Measurements from ENCODE around the gene ZNF213. TPM values are rescaled to one million over a fixed set of nuclear protein-coding genes. Genes with fewer than 3 reads are reported as not detected.

The ZNF213 gene
- total RNA-seq, 6 experiments from 2014 or later, result 1.3 to 4.4 (median 1.7) TPM

DNA sequence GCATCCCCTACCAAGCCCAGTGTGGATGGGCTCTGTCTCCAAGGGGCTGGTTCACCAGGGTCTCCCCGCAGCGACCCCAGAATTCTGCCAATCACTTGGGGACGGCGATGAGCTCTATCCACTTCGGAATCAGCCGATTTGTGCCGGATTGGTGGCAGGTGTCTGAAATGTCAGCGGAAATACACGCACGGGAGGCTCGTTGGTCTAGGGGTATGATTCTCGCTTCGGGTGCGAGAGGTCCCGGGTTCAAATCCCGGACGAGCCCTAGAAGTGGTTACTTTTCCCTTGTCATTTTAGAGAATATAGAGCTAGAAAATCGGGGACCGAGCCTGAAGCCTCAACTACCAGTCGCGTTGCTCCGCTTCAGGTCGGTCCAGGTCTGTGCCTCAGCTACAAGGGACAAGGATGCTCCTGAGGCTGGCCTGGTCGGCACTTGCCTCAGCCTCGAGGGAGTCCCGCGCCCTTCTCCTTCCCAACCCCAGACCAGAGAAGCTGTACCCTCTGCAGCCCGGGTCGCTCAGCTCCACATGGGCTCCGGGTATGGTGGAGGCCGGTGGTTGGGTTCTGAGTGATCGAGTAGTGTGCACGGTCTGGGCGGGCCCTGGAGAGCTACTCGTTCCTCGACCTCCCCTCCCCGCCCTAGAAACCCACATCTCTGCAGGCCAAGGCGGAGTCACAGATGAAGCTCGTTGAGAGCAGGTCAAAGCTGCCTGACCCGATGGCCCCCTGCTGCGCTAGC lies 37.2 kb downstream of the ZNF213 start:
- H3K4me3 ChIP-seq, result no peak overlapping the region
- 6% methylated on average over 20 of the region's 41 CpGs for WGBS (ENCODE audit: insufficient coverage, low coverage, low lambda C conversion rate, missing lambda C conversion rate)
- H3K9me3 ChIP-seq, result no peaks in the 10 kb centered on the region
- intact Hi-C loops (cut with DNase I), result no loop called here
- ATAC-seq (peak in 1 of 4 donors; percentile 38), DNase-seq (peak in 1 of 3 donors; percentile 37)
- no peak overlapping the region for H3K27ac ChIP-seq
- peaks cover 13 to 58% of the 10 kb centered on the region in 2 donors for H3K27me3 ChIP-seq
- H3K4me1 ChIP-seq, result peaks cover 0 to 10% (median 0%) of the 10 kb centered on the region in 4 donors
- no peak for TF ChIP-seq POLR2A (IDR thresholded peaks at IDR 0.05)
- TF ChIP-seq, protein P1, sequence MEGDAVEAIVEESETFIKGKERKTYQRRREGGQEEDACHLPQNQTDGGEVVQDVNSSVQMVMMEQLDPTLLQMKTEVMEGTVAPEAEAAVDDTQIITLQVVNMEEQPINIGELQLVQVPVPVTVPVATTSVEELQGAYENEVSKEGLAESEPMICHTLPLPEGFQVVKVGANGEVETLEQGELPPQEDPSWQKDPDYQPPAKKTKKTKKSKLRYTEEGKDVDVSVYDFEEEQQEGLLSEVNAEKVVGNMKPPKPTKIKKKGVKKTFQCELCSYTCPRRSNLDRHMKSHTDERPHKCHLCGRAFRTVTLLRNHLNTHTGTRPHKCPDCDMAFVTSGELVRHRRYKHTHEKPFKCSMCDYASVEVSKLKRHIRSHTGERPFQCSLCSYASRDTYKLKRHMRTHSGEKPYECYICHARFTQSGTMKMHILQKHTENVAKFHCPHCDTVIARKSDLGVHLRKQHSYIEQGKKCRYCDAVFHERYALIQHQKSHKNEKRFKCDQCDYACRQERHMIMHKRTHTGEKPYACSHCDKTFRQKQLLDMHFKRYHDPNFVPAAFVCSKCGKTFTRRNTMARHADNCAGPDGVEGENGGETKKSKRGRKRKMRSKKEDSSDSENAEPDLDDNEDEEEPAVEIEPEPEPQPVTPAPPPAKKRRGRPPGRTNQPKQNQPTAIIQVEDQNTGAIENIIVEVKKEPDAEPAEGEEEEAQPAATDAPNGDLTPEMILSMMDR (IDR thresholded peaks at IDR 0.05), result no peak
- H3K36me3 ChIP-seq, result no peaks in the 10 kb centered on the region

DNA sequence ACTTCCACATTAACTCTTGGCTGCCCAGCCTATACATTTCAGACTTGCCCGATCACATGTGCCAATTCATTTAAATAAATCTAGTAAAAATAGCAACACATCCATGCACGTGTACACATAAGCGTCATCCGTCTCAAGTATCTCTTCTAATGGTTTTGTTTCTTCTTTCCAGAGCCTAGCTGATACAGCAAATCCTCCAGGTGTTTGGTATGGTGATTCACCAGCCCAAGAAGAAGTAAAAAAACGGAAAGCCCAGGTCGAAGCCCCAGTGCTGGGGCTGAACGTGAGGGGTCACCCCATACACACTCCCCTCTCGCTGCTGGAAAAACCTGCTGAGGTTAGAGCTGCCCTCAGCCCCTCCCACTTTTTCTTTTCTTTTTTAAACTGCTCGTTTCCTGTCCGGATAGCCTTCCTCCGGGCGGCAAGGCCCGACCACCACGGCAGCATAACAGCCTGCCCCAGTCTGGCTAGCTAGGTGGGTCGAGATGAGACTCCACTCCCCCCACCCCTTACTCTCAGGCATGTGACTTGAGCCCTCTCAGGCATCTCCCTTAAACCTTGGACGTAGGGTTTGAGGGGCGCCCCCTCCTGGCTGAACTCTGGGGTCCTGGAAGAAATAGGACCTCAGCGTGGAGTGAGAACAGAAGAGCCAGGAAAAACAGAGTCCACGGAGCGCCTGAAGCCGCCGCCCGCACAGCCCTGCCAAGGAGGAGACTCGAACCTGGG lies 39.2 kb downstream of the ZNF213 start:
- H3K4me1 ChIP-seq, result peaks cover 0 to 10% (median 0%) of the 10 kb centered on the region in 4 donors
- DNase-seq (peak in 1 of 3 donors; percentile 10), ATAC-seq (no peak)
- no peaks in the 10 kb centered on the region for H3K36me3 ChIP-seq
- peaks cover 13 to 58% of the 10 kb centered on the region in 2 donors for H3K27me3 ChIP-seq
- no peak overlapping the region for H3K4me3 ChIP-seq
- WGBS (ENCODE audit: insufficient coverage, low coverage, low lambda C conversion rate, missing lambda C conversion rate), result 4% methylated on average over 22 of the region's 24 CpGs
- no peak overlapping the region for H3K27ac ChIP-seq
- TF ChIP-seq, protein P1 (IDR thresholded peaks at IDR 0.05), result no peak
- no peak for TF ChIP-seq POLR2A (IDR thresholded peaks at IDR 0.05)
- intact Hi-C loops (cut with DNase I), result no loop called here
- no peaks in the 10 kb centered on the region for H3K9me3 ChIP-seq

DNA sequence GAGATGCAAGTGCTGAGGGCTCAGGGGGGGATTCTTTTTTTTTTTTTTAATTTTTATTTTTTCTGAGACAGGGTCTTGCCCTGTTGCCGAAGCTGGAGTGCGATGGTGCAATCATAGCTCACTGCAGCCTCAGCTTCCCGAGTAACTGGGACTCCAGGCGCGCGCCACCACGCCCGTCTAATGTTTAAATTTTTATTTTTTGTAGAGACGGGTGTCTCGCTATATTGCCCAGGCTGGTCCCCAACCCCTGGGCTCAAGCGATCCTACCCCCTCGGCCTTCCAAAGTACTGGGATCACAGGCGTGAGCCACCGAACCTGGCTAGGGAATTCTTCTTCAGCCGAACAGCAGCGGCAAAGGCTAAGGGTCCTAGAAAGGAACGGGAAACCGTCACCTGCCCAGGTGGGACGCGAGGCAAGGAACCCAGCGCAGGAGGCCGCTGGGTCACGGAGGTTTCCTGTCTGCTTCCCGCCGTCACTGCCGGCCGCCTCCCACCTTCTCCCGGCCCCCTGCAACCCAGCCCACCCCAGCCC lies 39.9 kb downstream of the ZNF213 start:
- H3K4me1 ChIP-seq, result peaks cover 0 to 10% (median 0%) of the 10 kb centered on the region in 4 donors
- H3K9me3 ChIP-seq, result no peaks in the 10 kb centered on the region
- no peak overlapping the region for H3K27ac ChIP-seq
- intact Hi-C loops (cut with DNase I), result no loop called here
- TF ChIP-seq, protein P1 (IDR thresholded peaks at IDR 0.05), result no peak
- TF ChIP-seq POLR2A (IDR thresholded peaks at IDR 0.05), result no peak
- WGBS (ENCODE audit: insufficient coverage, low coverage, low lambda C conversion rate, missing lambda C conversion rate), result 30% methylated on average over 12 of the region's 28 CpGs
- ATAC-seq, result no peak
- H3K36me3 ChIP-seq, result no peaks in the 10 kb centered on the region
- no peak for DNase-seq
- peaks cover 13 to 53% of the 10 kb centered on the region in 2 donors for H3K27me3 ChIP-seq
- no peak overlapping the region for H3K4me3 ChIP-seq

DNA sequence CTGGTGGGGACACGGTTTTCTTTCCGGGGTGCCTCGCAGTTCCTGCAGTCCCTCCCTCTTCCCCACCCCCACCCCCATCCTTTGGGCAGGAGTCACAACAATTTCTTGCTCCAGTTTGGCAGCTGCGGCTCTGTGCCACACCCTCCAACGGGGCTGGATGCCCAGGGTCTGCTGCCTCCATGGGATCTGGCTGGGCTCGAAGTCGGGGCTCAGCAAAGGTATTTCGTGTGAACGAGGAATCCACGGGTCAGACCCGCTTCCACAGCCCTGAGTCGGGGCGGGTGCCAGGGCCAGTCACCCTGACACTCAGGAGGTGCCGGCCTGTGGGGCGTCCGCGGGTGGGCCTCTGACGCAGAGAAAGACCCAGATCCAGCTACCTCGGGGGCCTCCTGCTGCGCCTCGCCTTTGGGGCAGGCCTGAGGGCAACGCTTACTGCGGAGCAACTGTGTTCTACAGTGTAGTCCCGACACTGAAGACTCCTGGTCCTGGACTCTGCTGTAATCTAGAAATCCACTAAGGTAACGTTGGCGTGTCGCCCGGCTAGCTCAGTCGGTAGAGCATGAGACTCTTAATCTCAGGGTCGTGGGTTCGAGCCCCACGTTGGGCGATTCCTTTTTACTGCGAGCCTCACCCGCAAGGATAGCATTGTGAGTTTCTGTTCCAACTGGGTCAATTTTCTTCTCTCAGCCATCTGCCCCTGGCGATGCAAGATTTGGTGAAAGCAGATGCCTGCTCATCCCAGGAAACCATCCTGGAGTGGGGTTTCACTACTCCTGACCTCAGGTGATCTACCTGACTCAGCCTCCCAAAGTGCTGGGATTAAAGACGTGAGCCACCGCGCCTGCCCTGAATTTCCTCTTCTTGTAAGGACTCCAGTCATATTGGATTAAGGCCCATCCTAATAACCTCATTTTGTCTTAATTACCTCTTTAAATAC lies 40.6 kb downstream of the ZNF213 start:
- intact Hi-C loops (cut with DNase I), result no loop called here
- peak in 1 of 3 donors; percentile 29 for DNase-seq

More for the DNA sequence above, 40.6 kb downstream of the ZNF213 start:
- H3K36me3 ChIP-seq, result no peaks in the 10 kb centered on the region
- H3K27ac ChIP-seq, result no peak overlapping the region
- no peak overlapping the region for H3K4me3 ChIP-seq
- H3K9me3 ChIP-seq, result no peaks in the 10 kb centered on the region
- H3K27me3 ChIP-seq, result peaks cover 10 to 51% of the 10 kb centered on the region in 2 donors
- H3K4me1 ChIP-seq, result peaks cover 0 to 10% (median 0%) of the 10 kb centered on the region in 4 donors
- no peak for ATAC-seq
- TF ChIP-seq, protein P1 (IDR thresholded peaks at IDR 0.05), result no peak
- no peak for TF ChIP-seq POLR2A (IDR thresholded peaks at IDR 0.05)
- 12% methylated on average over 29 of the region's 39 CpGs for WGBS (ENCODE audit: insufficient coverage, low coverage, low lambda C conversion rate, missing lambda C conversion rate)
